CD4-positive, alpha-beta T cell treated with Interleukin-4 for 4 hours (primary cell): Measurements from ENCODE around the gene ARMC12.

ENCODE experiments used
- DNase-seq: peaks from one replicate; pipeline ENCODE4 v3.0.0-alpha.2; 2020

The ARMC12 gene

GRCh38 chr6:35778437-35778836 is 41.6 kb downstream of the ARMC12 start:
- no peak for DNase-seq

DNA sequence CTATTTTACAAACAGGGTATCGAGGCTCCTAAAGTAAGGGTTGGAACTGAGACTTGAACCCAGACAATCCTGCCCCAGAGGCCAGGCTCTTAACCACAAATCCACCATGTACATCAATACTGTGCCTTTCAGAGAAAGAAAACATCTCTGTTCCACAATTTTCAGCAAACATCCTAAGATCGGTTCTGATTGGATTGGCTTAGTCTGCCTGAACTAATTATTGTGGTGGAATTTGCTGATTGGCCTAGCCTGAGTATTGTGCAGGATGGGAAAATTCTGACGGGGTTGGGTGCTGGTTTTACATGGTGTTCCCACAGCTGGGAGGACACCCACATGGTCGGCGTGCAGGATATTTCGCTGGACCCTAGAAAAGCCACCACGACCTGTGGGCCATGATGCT is 43.9 kb downstream of the ARMC12 start, which contains the start of gene CLPSL1:
CLPSL1 (plus strand) TSS at position 301 of the 400 bp plus-strand sequence; CDS start at position 393, 92 bp downstream.
- no peak for DNase-seq

DNA sequence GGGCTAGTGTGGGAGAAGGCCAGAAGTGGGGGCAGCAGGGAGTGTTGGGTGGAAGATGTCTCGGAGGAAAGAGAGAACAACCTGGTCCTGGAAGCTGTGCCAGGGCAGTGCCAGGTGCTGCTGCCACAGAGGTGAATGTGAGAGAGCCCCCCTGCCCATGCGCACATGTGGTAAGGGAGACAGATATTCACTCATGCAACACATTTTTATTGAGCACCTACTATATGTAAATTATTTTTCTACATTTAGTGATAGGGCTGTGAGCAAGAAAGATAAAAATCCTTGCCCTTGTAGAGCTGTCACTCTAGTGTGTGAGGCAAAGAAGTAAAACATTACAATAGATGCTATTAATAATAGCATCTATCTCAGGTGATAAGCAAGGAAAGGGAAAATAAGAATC is 44.5 kb downstream of the ARMC12 start:
- no peak for DNase-seq

DNA sequence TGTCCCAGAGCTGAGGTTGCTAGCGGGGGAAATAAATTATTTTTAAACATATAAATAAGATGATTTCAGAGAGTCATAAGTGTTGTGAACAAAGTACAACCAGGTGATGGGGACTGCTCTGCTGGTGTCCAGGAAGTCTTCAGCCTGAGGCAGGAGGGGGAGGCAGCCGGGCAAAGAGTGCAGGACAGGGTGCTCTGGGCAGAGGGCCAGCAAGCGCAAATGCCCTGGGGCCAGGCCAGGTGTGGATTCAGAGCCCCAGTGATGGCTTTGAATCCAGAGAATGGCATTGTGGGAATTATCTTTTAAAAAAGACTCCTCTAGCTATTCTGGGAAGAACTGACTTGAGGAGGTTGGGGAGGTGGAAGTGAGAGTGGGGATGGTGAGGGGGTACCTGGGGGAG is 45.6 kb downstream of the ARMC12 start:
- no peak for DNase-seq

DNA sequence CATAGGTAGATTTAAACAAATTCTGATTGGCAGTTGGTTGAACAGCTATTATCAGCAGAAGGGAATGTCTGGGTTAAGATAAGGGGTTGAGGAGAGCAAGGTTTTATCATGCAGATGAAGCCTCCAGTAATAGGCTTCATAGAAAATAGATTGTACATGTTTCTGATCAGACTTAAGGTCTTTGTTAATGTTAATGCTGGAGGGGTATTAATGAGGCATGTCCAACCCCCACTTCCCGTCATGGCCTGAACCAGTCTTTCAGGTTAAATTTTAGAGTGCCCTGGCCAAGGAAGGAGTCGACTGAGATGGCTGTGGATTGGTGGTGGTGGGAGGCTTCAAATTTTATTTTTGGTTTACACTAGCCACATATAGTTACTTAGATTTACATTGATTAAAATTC is 47.4 kb downstream of the ARMC12 start:
- no peak for DNase-seq

DNA sequence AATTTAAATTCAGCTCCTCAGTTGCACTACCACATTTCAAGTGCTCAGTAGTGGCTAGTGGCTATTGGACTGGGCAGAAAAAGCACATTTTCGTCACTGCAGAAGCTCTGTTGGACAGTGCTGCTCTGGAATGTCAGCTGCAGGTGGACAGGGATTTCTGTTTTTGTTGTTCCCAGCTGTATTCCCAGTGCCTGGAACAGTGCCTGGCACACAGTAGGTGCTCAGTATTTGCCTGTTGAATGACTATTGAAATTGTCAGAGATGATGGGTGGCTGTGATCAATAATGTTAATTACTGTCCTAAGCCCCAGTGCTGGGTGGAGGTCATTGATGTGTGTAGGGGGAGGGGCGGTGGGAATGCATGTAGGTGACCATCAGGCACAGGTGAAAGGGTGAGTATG is 49.4 kb downstream of the ARMC12 start:
- DNase-seq: no peak

- no peak for DNase-seq
These were observed 50.0 kb downstream of the ARMC12 start for GRCh38 chr6:35786810-35787209.

DNA sequence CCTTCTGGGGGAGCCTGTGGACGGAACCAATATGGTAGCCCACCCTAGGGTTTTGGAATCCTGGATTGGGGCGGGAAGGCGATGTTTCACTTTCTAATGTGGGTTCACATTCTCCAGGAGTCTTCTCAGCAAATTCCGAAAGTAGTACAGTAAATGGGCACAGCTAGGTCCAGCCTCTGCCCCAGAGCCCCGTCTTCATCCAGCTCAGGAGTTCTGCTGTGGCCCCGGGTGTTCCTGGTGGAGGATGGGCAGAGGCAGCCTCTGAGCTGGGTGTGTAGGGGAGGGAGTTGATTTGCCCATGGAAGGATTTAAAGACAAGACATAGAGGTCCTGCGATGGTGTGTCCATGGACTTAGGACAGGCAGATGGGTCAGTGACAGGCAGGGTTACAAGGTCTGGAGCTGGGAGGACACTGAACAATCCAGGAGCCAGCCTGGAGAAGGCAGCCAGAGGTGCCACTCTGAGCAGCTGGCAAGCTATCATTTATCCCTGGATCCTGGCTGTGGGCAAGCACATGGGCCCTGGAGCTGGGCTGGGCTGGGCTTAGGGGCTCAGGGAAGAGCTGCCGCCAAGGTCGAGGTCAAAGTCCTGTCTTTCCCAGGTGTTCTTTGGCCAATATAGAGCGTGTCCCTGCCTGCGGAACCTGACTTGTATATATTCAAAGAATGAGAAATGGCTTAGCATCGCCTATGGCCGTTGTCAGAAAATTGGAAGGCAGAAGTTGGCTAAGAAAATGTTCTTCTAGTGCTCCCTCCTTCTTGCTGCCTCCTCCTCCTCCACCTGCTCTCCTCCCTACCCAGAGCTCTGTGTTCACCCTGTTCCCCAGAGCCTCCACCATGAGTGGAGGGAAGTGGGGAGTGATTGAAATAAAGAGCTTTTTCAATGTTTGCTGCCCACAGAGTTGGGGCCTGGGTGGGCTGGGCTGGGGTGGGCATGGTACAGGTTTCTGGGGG is 50.7 kb downstream of the ARMC12 start:
- no peak for DNase-seq

GRCh38 chr6:35788423-35788982 is 51.7 kb downstream of the ARMC12 start:
- DNase-seq: no peak

DNA sequence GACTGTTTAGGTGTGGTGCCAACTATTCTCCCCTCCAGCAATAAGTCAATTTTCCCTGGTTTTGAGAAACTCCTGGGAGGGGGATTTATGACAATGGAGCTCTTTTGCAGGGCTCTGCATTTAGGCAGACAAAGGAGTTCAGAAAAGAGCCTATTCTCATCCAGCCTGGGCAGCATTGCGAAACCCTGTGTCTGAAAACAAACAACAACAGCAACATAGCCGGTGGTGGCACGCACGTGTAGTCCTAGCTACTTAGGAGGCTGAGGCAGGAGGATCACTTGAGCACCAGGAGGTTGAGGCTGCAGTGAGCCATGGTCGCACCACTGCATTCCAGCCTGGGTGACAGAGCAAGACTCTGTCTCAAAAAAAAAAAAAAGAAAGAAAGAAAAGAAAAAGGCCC is 53.9 kb downstream of the ARMC12 start:
- DNase-seq: no peak

DNA sequence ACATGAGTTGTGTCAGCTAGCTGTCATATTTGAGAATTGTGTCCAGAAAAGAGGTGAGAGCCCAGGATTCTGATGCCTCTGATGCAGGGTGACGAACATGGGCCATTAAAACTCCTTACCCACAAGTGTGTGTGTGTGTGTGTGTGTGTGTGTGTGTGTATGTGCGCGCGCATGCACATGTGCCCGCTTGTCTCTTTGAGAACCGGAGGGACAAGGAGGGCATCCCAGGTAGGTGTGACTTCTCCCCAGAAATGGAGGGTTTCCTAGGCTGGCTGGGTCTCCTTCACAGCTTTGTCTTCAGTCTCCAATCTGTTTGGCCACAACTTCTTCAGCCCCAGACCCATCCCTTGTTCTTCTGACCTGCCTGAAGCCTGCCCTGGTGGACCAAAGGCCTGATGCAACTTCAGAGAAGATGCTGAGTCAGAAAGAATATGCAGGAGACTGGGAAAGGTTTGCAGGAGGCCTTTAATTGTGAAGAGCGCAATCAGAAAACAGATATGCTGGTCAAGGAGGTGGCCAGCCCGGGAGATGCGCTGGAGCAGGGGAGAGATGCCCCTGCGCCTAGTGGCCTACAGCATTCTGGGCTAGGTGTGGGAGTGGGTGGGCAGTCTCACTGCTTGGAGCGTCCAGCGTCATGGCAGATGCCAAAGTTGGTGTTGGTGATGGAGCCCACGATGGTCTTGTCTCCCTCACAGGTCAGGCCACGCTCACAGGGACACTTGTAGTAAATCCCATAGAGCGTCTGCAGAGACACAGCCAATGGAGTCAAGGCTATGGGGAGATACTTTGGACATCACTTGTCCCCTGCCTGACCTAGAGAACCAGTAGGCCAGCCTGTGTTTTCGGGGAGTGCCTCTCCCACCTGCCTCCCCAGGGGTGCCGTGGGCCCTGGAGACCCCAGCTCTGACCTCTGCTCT is 58.0 kb downstream of the ARMC12 start:
- no peak for DNase-seq

- DNase-seq: no peak
These were observed 58.7 kb downstream of the ARMC12 start for GRCh38 chr6:35795453-35796071.

- DNase-seq: no peak
These were observed 59.4 kb downstream of the ARMC12 start for GRCh38 chr6:35796236-35796635.

- DNase-seq: no peak
These were observed 61.1 kb downstream of the ARMC12 start for GRCh38 chr6:35797837-35798526.
